ENCODE measurements around the gene PCDHB15.

DNA sequence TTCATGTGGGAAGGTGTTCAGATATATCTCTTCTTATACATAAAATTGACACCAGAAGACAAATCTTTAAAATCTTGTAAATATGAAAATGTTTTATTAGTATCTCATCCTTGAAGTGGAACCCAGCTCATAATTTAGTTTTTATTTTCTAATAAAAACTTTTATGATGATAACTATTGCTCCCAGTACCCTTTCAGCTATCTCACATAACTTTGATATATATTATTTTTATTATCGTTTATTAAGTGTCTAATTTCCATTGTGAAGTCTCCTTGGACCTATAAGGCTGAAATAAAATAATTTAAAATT, 16.0 kb downstream of the PCDHB15 start:
- TF ChIP-seq, protein P1, sequence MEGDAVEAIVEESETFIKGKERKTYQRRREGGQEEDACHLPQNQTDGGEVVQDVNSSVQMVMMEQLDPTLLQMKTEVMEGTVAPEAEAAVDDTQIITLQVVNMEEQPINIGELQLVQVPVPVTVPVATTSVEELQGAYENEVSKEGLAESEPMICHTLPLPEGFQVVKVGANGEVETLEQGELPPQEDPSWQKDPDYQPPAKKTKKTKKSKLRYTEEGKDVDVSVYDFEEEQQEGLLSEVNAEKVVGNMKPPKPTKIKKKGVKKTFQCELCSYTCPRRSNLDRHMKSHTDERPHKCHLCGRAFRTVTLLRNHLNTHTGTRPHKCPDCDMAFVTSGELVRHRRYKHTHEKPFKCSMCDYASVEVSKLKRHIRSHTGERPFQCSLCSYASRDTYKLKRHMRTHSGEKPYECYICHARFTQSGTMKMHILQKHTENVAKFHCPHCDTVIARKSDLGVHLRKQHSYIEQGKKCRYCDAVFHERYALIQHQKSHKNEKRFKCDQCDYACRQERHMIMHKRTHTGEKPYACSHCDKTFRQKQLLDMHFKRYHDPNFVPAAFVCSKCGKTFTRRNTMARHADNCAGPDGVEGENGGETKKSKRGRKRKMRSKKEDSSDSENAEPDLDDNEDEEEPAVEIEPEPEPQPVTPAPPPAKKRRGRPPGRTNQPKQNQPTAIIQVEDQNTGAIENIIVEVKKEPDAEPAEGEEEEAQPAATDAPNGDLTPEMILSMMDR (IDR thresholded peaks at IDR 0.05; ENCODE audit: insufficient read depth, low read length), result no peak
- no peak for TF ChIP-seq POLR2AphosphoS5 (IDR thresholded peaks at IDR 0.05; ENCODE audit: low read depth)
- TF ChIP-seq GABPA (IDR thresholded peaks at IDR 0.05; ENCODE audit: low read depth), result no peak
- no peak for TF ChIP-seq SPI1 (IDR thresholded peaks at IDR 0.05; ENCODE audit: borderline replicate concordance, low read depth)
- TF ChIP-seq, protein P2, sequence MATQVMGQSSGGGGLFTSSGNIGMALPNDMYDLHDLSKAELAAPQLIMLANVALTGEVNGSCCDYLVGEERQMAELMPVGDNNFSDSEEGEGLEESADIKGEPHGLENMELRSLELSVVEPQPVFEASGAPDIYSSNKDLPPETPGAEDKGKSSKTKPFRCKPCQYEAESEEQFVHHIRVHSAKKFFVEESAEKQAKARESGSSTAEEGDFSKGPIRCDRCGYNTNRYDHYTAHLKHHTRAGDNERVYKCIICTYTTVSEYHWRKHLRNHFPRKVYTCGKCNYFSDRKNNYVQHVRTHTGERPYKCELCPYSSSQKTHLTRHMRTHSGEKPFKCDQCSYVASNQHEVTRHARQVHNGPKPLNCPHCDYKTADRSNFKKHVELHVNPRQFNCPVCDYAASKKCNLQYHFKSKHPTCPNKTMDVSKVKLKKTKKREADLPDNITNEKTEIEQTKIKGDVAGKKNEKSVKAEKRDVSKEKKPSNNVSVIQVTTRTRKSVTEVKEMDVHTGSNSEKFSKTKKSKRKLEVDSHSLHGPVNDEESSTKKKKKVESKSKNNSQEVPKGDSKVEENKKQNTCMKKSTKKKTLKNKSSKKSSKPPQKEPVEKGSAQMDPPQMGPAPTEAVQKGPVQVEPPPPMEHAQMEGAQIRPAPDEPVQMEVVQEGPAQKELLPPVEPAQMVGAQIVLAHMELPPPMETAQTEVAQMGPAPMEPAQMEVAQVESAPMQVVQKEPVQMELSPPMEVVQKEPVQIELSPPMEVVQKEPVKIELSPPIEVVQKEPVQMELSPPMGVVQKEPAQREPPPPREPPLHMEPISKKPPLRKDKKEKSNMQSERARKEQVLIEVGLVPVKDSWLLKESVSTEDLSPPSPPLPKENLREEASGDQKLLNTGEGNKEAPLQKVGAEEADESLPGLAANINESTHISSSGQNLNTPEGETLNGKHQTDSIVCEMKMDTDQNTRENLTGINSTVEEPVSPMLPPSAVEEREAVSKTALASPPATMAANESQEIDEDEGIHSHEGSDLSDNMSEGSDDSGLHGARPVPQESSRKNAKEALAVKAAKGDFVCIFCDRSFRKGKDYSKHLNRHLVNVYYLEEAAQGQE (IDR thresholded peaks at IDR 0.05; ENCODE audit: insufficient replicate concordance, low read depth), result no peak
